ENCODE data around the gene AGBL2. TPM values are rescaled to one million over a fixed set of nuclear protein-coding genes. Genes with fewer than 3 reads are reported as not detected.
"Not testable (repeated sequence)": the region's sequence is repeated elsewhere in the genome, so short reads cannot be mapped to it uniquely, and the experiment has no call there.

The AGBL2 gene
- total and polyA plus RNA-seq, 9 of the 15 experiments (the other 6 are each of a cell fraction or from before 2014, with no cell fraction given), result 0.57 to 6.5 (median 1.3) TPM

GRCh38 chr11:47688111-47688510, 27.1 kb downstream of the AGBL2 start (continued):
- TF ChIP-seq ZNF174 (CRISPR knock-in tag; IDR thresholded peaks at IDR 0.05) (no peak), NFIC (IDR thresholded peaks at IDR 0.05) (no peak), DLX4 (CRISPR knock-in tag; IDR thresholded peaks at IDR 0.05) (no peak), ZNF75A (CRISPR knock-in tag; IDR thresholded peaks at IDR 0.05) (no peak), EWSR1 (IDR thresholded peaks at IDR 0.05; ENCODE audit: borderline replicate concordance, low read depth, partially characterized antibody) (no peak)

GRCh38 chr11:47686704-47687103, 28.5 kb downstream of the AGBL2 start:
- not testable (repeated sequence) for H3K9ac ChIP-seq (ENCODE audit: insufficient read depth in 1 of 2, low read depth in 2 of 2, low read length in 2 of 2); H3K9me3 ChIP-seq (replicated peaks; ENCODE audit: control insufficient read depth, insufficient read depth, low read depth, low read length)
- 78% methylated on average over 1 of the region's 3 CpGs for WGBS (ENCODE audit: insufficient coverage, low coverage, missing lambda C conversion rate)

More at GRCh38 chr11:47686704-47687103, 28.5 kb downstream of the AGBL2 start:
- H3K9me1 ChIP-seq (ENCODE audit: control insufficient read depth, insufficient read depth, low read length); FAIRE-seq; in situ Hi-C loops (cut with MboI); H3K4me3 ChIP-seq; H3K4me2 ChIP-seq (ENCODE audit: insufficient read depth, low read length); H3K27me3 ChIP-seq (ENCODE audit: control insufficient read depth in 2 of 2, insufficient read depth in 2 of 2, low read length in 2 of 2); H3K79me2 ChIP-seq (ENCODE audit: control insufficient read depth, insufficient read depth, low read length); intact Hi-C loops (cut with micrococcal nuclease); H4K20me1 ChIP-seq (replicated peaks; ENCODE audit: control insufficient read depth, insufficient read depth, low read length); H3K36me3 ChIP-seq (ENCODE audit: control insufficient read depth, insufficient read depth, low read length); H3K27ac ChIP-seq (ENCODE audit: extremely low read depth, low read depth, low read length); ATAC-seq; DNase-seq (ENCODE audit: extremely low read depth in 1 of 4, low spot score in 3 of 4); H2AFZ ChIP-seq (ENCODE audit: low read depth, low read length); POLR2A ChIA-PET; BruUV-seq (replicated peaks); CTCF ChIA-PET (ENCODE audit: low intra/inter-chr PET ratio); H3K4me1 ChIP-seq (replicated peaks in 1 of 2; ENCODE audit: control insufficient read depth in 2 of 2, insufficient read depth in 2 of 2, low read length in 2 of 2): not testable (repeated sequence)

Data from K562 (cell line).